BJ (cell line): ENCODE results near the gene EFCAB14. TPM values are rescaled to one million over a fixed set of nuclear protein-coding genes. Genes with fewer than 3 reads are reported as not detected.

Source experiments
- CTCF ChIA-PET: fragments of 350-600 bp; formaldehyde crosslinking; extraction: SDS; loops from one replicate; lab custom pipeline; 2021; ENCODE audit warnings: antibody characterized with exemption, inconsistent platforms; lab: Yijun Ruan, JAX
- POLR2A ChIA-PET: fragments of 300-600 bp; sonication (Branson Sonifier 250); formaldehyde crosslinking; extraction: SDS; loops from one replicate; lab custom pipeline; 2021; ENCODE audit warnings: antibody characterized with exemption; lab: Charles Lee
- DNase-seq: peaks from one replicate; pipeline ENCODE4 v3.0.0-alpha.2; 2011; ENCODE audit warnings: low read depth
- H3K27me3 ChIP-seq: 2 replicates; pipeline ENCODE4 v1.6.0; 2011; ENCODE audit warnings: low read length; ENCODE audit not compliant: control insufficient read depth, insufficient read depth
- H3K36me3 ChIP-seq: 2 replicates; pipeline ENCODE4 v1.5.1; 2011; ENCODE audit warnings: low read length; ENCODE audit not compliant: control insufficient read depth, insufficient read depth
- H3K4me3 ChIP-seq: 2 replicates; pipeline ENCODE4 v1.5.1; 2011; ENCODE audit warnings: low read depth, mild to moderate bottlenecking, control low read depth, low read length
- polyA plus RNA-seq: library from polyadenylated mRNA; depleted of rRNA; stranded (reverse); fragments of >200 nt; gene quantifications from 2 replicates; pipeline ENCODE4 v1.2.3, GENCODE V29; 2011
- TF ChIP-seq, protein P1 (sequence below): IDR thresholded peaks from 2 replicates; pipeline ENCODE4 v1.5.1; 2011; ENCODE audit warnings: low read depth, mild to moderate bottlenecking, control low read depth, inconsistent platforms, low read length, moderate library complexity; ENCODE audit not compliant: insufficient read depth

EFCAB14 gene
- polyA plus RNA-seq, 1 experiment, result 30.4 TPM

GRCh38 chr1:46714976-46715375, 3.9 kb downstream of the EFCAB14 start:
- ChIA-PET POLR2A (no interaction called here), CTCF (interaction anchor here (6.3 kb wide), 1 partner anchor 10 kb away, joined by 25 read pairs; no protein-coding TSS in a partner anchor)
- no peak overlapping the region for H3K4me3 ChIP-seq
- H3K27me3 ChIP-seq, result no peaks in the 10 kb centered on the region
- TF ChIP-seq, protein P1, sequence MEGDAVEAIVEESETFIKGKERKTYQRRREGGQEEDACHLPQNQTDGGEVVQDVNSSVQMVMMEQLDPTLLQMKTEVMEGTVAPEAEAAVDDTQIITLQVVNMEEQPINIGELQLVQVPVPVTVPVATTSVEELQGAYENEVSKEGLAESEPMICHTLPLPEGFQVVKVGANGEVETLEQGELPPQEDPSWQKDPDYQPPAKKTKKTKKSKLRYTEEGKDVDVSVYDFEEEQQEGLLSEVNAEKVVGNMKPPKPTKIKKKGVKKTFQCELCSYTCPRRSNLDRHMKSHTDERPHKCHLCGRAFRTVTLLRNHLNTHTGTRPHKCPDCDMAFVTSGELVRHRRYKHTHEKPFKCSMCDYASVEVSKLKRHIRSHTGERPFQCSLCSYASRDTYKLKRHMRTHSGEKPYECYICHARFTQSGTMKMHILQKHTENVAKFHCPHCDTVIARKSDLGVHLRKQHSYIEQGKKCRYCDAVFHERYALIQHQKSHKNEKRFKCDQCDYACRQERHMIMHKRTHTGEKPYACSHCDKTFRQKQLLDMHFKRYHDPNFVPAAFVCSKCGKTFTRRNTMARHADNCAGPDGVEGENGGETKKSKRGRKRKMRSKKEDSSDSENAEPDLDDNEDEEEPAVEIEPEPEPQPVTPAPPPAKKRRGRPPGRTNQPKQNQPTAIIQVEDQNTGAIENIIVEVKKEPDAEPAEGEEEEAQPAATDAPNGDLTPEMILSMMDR, result no peak
- DNase-seq, result no peak
- peaks cover 3% of the 10 kb centered on the region for H3K36me3 ChIP-seq

DNA sequence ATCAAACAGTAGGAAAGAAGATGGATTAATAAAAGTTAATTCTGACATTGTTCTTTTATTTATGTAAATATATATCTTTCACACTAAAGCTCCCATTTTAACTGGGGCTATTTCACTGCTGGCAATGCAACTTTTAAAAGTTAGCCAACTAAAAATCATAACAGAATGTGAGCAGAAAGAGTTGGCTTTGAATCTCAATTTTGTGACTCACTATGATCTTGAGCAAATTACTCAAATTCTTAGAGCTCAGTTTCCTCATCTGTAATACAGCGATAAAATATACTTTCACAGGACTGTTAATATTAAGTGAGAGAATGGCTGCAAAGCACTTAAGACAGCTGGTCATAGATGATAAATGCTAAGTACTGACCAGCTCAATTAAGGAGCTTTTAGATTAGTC, 10.8 kb downstream of the EFCAB14 start:
- ChIA-PET POLR2A (no interaction called here), CTCF (interaction anchor here (0.6 to 1.5 kb wide), 3 partner anchors 12 to 277 kb away, joined by 3 to 4 read pairs (median 3); no protein-coding TSS in a partner anchor)
- no peak overlapping the region for H3K4me3 ChIP-seq
- no peaks in the 10 kb centered on the region for H3K27me3 ChIP-seq
- H3K36me3 ChIP-seq, result peaks cover 5% of the 10 kb centered on the region
- DNase-seq, result no peak
- TF ChIP-seq, protein P1, result no peak

- ChIA-PET POLR2A (no interaction called here), CTCF (no interaction called here)
- DNase-seq, result no peak
- Histone ChIP-seq H3K36me3 (peaks cover 4% of the 10 kb centered on the region), H3K4me3 (no peak overlapping the region), H3K27me3 (no peaks in the 10 kb centered on the region)
- TF ChIP-seq, protein P1, result no peak
Measured at GRCh38 chr1:46705408-46705807, 13.5 kb downstream of the EFCAB14 start.

DNA sequence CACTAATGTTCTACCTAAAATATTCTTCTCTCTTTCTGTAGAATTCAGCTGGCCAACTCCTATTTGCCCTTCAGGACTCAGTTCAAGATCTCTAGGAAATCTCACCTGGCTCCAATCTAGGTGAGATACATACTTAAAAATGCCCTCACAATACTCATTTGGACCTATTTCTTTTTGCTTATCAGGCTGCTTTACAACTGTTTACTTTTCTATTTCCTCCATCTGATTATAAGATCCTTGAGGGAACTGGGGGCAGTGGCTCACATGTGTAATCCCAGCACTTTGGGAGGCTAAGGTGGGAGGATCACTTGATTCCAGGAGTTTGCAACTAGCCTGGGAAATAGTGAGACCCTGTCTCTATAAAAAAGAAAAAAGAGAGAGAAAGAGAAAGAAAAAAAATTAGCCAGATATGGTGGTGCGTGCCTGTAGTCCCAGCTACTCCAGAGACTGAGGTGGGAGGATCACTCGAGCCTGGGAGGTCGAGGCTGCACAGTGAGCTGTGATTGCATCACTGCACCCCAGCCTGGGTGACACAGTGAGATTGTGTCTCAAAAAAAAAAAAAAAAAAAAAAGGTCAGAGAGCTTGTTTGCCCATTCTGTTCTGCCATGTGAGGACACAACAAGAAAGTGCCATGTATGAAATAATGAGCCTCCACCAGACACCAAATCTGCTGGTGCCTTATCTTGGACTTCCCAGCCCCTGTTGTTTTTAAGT, 14.8 kb downstream of the EFCAB14 start:
- CTCF ChIA-PET, result interaction anchor here (0.8 kb wide), 1 partner anchor 27 kb away, joined by 3 read pairs; no protein-coding TSS in a partner anchor
- DNase-seq, result no peak
- TF ChIP-seq, protein P1, result no peak
- H3K27me3 ChIP-seq, result no peaks in the 10 kb centered on the region
- H3K4me3 ChIP-seq, result no peak overlapping the region
- POLR2A ChIA-PET, result no interaction called here
- H3K36me3 ChIP-seq, result peaks cover 3% of the 10 kb centered on the region

GRCh38 chr1:46699666-46700065, 19.2 kb downstream of the EFCAB14 start:
- no peak overlapping the region for H3K4me3 ChIP-seq
- no peaks in the 10 kb centered on the region for H3K27me3 ChIP-seq
- ChIA-PET POLR2A (no interaction called here), CTCF (interaction anchor here (0.9 kb wide), 1 partner anchor 19 kb away, joined by 3 read pairs; the partner anchor contains the start of gene EFCAB14)
- TF ChIP-seq, protein P1, result no peak
- H3K36me3 ChIP-seq, result peaks cover 5% of the 10 kb centered on the region
- no peak for DNase-seq
